ENCODE measurements around the gene RIN3. TPM values are rescaled to one million over a fixed set of nuclear protein-coding genes. Genes with fewer than 3 reads are reported as not detected.
A peak's percentile ranks its signal among the peaks of the same experiment; 100 is the strongest.

Gene RIN3
- total RNA-seq, 1 experiment from 2014 or later: 0.86 TPM

DNA sequence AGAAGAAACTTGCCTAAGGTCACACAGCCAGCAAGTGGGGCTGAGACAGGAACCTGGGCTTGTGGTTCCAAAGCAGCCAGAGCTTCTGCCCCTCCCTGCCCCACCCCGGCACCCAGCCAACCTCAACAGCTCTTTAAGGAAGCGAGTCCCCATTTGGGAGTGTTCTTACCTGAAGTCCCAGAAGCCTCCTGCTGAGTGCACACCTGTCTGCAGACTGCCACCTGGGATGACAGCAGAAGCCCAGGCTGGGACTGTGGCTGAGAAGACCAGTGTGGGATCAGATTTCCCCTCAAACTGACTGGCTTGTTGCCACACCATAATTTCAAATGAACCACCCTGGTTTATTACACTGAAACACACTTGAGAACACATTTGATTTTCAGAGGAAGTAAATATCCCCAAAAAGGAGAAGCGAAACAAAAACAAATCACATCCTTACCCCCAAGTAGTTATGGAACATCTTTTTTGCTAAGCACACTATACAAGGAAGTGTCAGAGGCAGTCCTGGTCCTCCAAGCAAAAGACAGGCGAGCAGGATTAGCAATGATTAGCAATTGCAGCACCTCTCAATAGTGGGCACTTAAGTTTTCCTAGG is 6.3 kb upstream of the RIN3 start:
- no peak for DNase-seq (ENCODE audit: low read depth)

DNA sequence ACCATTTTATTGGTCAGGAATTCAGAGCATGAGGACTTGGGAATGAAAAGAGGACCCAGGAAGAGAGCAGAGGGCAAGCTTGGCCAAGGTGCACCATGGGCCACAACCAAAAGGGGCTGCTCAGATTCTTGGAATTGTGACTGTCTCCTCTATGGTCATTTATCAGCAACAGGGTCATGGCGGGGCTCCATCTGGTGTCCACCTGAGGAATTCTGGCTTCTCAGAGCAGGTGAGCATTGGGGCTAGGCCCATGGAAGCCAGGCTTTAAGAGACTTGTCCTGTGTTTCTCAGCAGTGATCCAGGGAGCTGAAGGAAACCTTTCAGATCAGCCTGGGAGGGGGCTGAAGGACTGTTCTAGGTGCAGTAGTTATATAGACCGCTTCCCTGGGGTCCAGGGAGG is 2.6 kb upstream of the RIN3 start:
- DNase-seq (ENCODE audit: low read depth): peak; percentile 19

GRCh38 chr14:92511453-92512238 is 1.9 kb upstream of the RIN3 start:
- DNase-seq (ENCODE audit: low read depth): peak; percentile 96

DNA sequence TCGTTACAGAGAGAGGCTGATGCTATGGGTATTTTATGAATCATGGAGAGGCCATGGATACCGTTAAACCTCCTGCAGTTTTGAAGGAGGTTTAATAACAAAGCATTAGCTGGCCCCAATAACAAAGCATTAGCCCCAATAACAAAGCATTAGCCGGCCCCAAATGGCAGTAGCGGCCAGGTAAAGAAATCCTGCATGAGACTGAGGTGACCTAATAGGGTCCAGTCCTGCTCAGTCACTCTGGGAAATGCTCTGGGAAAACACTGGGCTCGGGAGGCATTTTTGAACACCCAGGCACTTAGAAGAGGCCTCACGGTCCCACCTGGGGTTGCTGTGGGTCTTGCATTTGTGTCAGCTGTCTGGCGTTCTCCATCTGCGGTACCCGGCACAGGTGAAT is 776 bp upstream of the RIN3 start:
- no peak for DNase-seq (ENCODE audit: low read depth)

DNA sequence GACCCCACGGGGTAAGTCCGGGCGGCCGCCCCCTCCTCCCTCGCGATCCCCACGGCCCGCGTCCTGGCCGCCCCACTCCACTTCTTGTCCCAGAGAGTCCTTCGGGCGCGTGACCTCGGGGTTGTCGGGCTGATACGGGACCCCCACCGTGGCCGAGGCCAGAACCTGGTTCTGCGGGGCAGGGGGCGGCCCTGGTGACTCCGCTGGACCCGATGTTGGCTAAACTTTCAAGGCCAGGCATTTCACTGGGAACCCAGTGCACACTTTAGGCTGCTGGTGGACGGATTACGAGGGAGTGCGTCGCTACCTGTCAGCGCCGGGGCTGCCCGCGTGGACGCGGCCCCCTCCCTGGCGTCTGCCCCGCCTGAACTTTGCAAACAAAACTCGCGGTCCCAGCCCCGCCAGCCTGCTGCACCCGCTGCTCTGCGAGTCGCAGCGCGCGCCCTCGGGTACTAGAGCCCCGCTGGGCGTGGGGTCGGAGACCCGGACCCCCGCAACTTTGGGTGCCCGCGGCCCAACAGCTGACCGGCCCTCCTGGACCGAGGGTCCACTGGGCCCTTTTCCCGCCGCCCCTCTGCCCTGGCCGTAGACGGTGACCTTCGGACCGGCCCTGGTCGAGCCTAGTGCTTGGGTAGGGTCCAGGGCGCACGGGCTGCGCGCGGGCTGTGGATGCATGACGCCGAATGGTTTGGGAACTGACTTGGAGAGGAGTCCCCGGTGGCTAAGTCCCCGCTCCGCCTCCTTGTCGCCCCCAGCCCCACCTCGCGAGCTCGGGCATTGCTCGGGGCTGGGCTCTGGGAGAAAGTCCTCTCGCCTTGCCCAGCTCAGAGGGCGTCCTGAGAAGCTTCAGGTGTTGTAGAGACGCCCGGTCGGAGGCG is 624 bp downstream of the RIN3 start:
- peak; percentile 46 for DNase-seq (ENCODE audit: low read depth)

GRCh38 chr14:92514844-92515514 is 1.4 kb downstream of the RIN3 start:
- no peak for DNase-seq (ENCODE audit: low read depth)

DNA sequence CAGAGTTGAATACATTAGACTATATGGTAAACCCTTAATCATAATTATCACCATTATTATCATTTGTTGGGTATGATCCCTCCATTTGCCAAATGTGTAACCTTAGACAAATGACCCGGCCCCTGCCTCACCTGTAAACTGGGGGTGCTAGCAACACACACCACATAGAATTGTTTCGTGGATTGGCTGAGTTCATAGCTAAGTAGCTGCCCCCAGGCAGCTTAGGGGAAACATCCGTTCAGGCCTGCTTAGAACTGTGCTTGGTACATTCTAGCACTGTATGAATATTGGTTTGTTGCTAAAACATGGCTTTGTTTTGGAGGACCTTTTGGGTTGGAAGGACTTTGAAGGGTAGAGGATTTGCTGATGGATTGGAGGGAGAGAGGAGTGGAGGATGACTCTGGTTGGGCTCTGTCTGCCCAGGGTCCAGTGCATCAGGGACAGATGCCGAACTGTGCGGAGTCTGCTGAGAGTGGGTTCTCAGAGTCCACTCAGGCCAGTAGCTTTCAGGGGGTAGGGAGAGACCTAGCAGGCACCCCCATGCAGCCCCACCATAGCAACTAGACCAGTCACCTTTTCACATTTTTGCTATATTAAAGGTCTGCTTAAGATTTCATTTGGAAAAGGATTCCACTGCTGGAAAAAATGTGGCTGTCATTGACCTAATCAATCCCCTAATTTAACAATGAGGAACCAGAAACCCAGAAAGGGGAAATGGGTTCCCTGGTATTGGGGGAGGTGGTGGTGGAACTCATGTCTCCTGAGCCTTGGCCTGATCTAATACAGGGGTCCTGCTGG is 2.2 kb downstream of the RIN3 start:
- no peak for DNase-seq (ENCODE audit: low read depth)

- no peak for DNase-seq (ENCODE audit: low read depth)
Measured at GRCh38 chr14:92516344-92516965, 2.9 kb downstream of the RIN3 start.

DNA sequence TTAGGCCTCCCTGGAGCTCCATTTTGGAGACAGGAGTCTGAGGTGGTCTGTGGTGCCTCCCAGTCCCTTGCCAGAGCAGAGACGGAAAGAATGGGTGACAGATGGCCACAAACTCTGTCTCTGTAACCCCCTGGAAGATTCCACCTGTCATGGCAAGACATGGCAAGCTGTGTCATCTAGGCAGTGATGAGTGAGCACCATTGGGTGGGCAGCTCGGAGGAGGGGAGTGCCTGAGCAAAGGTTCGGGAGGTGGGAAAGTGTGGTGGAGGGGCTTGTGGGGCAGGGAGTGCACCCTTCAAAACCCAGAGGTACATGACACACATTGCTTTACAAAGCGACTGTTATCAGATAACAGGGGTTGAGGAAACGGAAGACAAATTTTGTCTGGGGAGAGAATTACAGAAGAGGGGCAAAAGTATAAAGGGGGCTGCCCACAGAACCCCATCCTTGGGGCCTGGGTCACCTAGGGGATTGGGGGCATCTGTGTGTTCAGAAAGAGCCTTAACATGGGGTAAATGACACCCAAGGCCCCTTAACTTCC is 3.5 kb downstream of the RIN3 start:
- DNase-seq (ENCODE audit: low read depth): no peak

GRCh38 chr14:92517761-92518160 is 4.2 kb downstream of the RIN3 start:
- no peak for DNase-seq (ENCODE audit: low read depth)

- no peak for DNase-seq (ENCODE audit: low read depth)
Measured at GRCh38 chr14:92519246-92520101, 5.9 kb downstream of the RIN3 start.

GRCh38 chr14:92520102-92521057 is 6.8 kb downstream of the RIN3 start:
- DNase-seq (ENCODE audit: low read depth): no peak

- DNase-seq (ENCODE audit: low read depth): no peak
Measured at GRCh38 chr14:92521058-92521415, 7.5 kb downstream of the RIN3 start.

GRCh38 chr14:92523752-92524151 is 10.2 kb downstream of the RIN3 start:
- DNase-seq (ENCODE audit: low read depth): no peak

DNA sequence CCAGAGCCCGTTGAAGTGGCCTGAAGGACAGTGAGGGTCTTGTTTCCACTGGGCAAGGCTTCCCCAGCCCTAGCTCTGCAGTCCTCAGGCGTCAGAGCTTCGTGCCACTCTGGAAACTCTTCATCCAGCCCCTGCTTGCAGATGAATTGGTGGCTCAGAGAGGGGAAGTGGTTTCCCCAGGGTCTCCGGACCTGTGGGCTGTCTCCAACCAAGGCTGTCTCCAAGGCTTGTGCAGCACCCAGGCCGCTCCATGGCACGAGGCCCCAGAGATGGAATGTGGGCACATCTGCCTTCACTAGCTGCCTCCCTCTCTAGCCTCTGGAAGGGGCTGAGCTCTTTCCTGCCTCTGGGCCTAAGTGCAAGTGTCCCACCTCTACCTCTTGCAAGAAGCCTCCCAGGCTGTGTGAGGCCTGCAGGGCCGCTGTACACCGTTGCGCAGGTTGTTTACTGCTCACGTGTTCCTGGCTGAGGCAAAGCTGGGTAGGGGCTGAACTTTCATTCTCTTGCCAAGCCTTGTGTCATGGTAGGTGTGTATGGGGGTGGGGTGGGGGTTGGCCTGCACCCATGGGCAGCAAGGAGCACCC is 11.1 kb downstream of the RIN3 start:
- no peak for DNase-seq (ENCODE audit: low read depth)

DNA sequence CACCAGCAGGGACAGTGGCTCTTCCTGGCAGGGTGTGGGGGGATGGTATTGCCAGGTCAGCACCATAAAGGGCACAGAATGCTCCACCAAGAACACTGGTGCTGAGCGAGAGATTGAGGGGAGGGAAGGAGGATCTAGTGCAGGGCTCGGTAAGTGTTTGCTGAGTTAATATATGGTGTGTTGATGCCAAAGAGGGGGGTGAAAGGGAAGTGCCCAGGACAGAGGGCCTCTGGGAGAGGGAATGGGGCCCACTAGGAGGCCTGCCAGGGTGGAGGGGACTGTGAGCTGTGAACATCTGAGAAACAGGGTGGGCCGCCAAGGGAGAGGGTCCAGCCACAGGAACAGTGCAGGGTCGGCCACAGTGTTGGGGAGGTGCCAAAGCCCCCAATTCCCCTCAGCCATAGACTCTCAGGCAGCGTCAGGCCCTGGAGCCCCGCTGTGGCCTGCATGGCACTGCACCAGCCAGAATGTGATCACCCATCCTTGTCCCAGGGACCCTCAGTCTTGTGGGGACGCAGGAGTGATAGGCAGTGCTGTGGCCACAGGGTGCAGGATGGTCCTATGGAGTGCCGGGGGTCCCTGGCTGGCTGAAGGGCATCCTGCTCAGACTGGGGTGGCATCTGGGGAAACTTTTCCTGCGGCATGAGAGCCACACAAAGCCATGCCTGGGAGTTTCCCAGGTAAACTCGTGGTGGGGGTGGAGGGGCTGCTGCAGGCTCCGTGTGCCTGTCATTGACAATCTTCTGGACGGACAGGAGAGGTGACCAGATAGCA is 11.9 kb downstream of the RIN3 start:
- no peak for DNase-seq (ENCODE audit: low read depth)

DNA sequence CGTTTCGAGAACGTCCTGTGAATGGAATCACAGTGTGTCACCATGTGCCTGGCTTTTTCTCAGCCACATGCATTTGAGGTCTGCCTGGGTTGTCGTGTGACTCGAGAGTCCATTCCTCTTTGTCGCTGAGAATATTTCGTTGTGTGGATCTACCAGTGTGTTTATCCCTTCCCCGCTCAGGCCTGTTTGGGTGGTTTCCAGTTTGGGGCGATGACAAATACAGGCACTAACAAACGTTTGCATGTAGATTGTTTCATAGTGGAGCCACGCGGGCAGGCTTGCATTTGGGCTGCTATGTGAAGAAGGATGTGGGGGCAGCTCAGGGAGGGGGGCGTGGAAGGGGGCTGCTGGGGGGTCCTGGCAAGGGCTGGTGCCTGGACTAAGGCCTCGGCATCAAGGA is 14.1 kb downstream of the RIN3 start:
- no peak for DNase-seq (ENCODE audit: low read depth)

Measured in Daoy (cell line).